Endothelial cell of umbilical vein (primary cell): ENCODE data around the gene PRICKLE4. TPM values are rescaled to one million over a fixed set of nuclear protein-coding genes. Genes with fewer than 3 reads are reported as not detected.

Experiments used
- BruUV-seq: library from RNA; stranded (reverse); fragments of 400-500 nt; replicated peaks from 2 replicates; lab custom pipeline; 2021; lab: Mats Ljungman, UMichigan
- CTCF ChIA-PET: fragments of 300-600, 350-600 bp; sonication (Branson Sonifier 250); formaldehyde crosslinking; loops from one replicate; lab custom pipeline; 2021; ENCODE audit warnings: antibody characterized with exemption, inconsistent platforms; lab: Charles Lee
- POLR2A ChIA-PET: fragments of 300-600, 350-600 bp; sonication (Branson Sonifier 250); formaldehyde crosslinking; loops from one replicate; lab custom pipeline; 2021; ENCODE audit warnings: antibody characterized with exemption, inconsistent platforms; lab: Charles Lee
- DNase-seq: peaks from one replicate; pipeline ENCODE4 v3.0.0-alpha.2; 2011; ENCODE audit warnings: low read depth, low spot score
- FAIRE-seq: peaks from 2 replicates; lab custom pipeline; 2011; peaks lifted over from hg19 to GRCh38; lab: Jason Lieb, UNC
- H2AFZ ChIP-seq: 2 replicates; pipeline ENCODE4 v1.6.0; 2012; ENCODE audit warnings: low read depth, low read length, control low read depth, inconsistent platforms
- H3K27ac ChIP-seq: 2 replicates; pipeline ENCODE4 v1.5.1; 2011; ENCODE audit warnings: low read depth, mild to moderate bottlenecking, control low read depth, low read length, moderate library complexity; ENCODE audit not compliant: insufficient read depth
- H3K27me3 ChIP-seq, 2 experiments: 2 replicates each; pipeline versions ENCODE4 v1.6.0 to v1.6.1; 2011; ENCODE audit warnings: low read length in 2 of 2, mixed read lengths in 1 of 2; ENCODE audit not compliant: control insufficient read depth in 2 of 2, insufficient read depth in 2 of 2
- H3K36me3 ChIP-seq, 2 experiments: 2 replicates in 1 of 2; 3 replicates in 1 of 2; pipeline ENCODE4 v1.5.1; 2011; ENCODE audit warnings: low read length in 2 of 2, mild to moderate bottlenecking in 1 of 2, moderate library complexity in 1 of 2; ENCODE audit not compliant: control insufficient read depth in 2 of 2, insufficient read depth in 2 of 2; ENCODE audit errors: extremely low read depth in 1 of 2
- H3K4me1 ChIP-seq: 3 replicates; pipeline ENCODE4 v1.5.1; 2011; ENCODE audit warnings: mild to moderate bottlenecking, low read length; ENCODE audit not compliant: control insufficient read depth, insufficient read depth; ENCODE audit errors: extremely low read depth
- H3K4me2 ChIP-seq: 2 replicates; pipeline ENCODE4 v1.6.1; 2011; ENCODE audit warnings: low read length, control low read depth, mixed read lengths; ENCODE audit not compliant: insufficient read depth
- H3K4me3 ChIP-seq, 3 experiments: fragments of 200-600 bp in 1 of 3; sonication (generic), shearing (Covaris generic) in 1 of 3; replicated peaks in 1 of 3; 2 replicates each; pipeline ENCODE4 v1.5.1; 2011 to 2016; ENCODE audit warnings: control low read depth in 3 of 3, low read length in 3 of 3, mild to moderate bottlenecking in 2 of 3, inconsistent platforms in 1 of 3, low read depth in 1 of 3, moderate library complexity in 1 of 3; ENCODE audit not compliant: insufficient read depth in 1 of 3
- H3K79me2 ChIP-seq: 2 replicates; pipeline ENCODE4 v1.6.0; 2012; ENCODE audit warnings: low read length, inconsistent platforms; ENCODE audit not compliant: control insufficient read depth, insufficient read depth
- H3K9ac ChIP-seq: replicated peaks from 2 replicates; pipeline ENCODE3; 2011; ENCODE audit warnings: low read length, control low read depth; ENCODE audit not compliant: insufficient read depth; ENCODE audit errors: extremely low read depth
- H3K9me1 ChIP-seq: replicated peaks from 3 replicates; pipeline ENCODE4 v1.6.0; 2011; ENCODE audit warnings: mild to moderate bottlenecking, low read length; ENCODE audit not compliant: control insufficient read depth, insufficient read depth; ENCODE audit errors: extremely low read depth
- H3K9me3 ChIP-seq: replicated peaks from 2 replicates; pipeline ENCODE4 v1.5.1; 2012; ENCODE audit warnings: low read length, inconsistent platforms; ENCODE audit not compliant: control insufficient read depth, insufficient read depth
- H4K20me1 ChIP-seq: replicated peaks from 2 replicates; pipeline ENCODE3; 2011; ENCODE audit warnings: mild to moderate bottlenecking, low read length; ENCODE audit not compliant: control insufficient read depth, insufficient read depth; ENCODE audit errors: extremely low read depth
- EZH2 ChIP-seq: IDR thresholded peaks from 2 replicates; pipeline ENCODE4 v1.6.1; 2012; ENCODE audit warnings: borderline replicate concordance, low read depth, mild to moderate bottlenecking, moderate library complexity, low read length, inconsistent platforms; ENCODE audit not compliant: severe bottlenecking
- FOS ChIP-seq: IDR thresholded peaks from 2 replicates; pipeline ENCODE4 v1.6.1; 2011; ENCODE audit warnings: mild to moderate bottlenecking, low read length, moderate library complexity, borderline replicate concordance; ENCODE audit not compliant: insufficient read depth
- GATA2 ChIP-seq: IDR thresholded peaks from 2 replicates; pipeline ENCODE4 v1.7.0; 2011; ENCODE audit warnings: low read depth, mild to moderate bottlenecking, moderate library complexity, mixed read lengths, low read length; ENCODE audit not compliant: insufficient read length, insufficient read depth
- JUN ChIP-seq: IDR thresholded peaks from 2 replicates; pipeline ENCODE4 v1.6.1; 2011; ENCODE audit warnings: borderline replicate concordance, low read depth; ENCODE audit not compliant: insufficient read length, insufficient read depth
- MYC ChIP-seq: IDR thresholded peaks from one replicate; pipeline ENCODE4 v1.6.1; 2011; ENCODE audit warnings: mild to moderate bottlenecking, low read depth, low read length
- POLR2A ChIP-seq: IDR thresholded peaks from 2 replicates; pipeline ENCODE4 v1.6.1; 2012; ENCODE audit warnings: low read depth, mild to moderate bottlenecking, control low read depth, low read length
- POLR2AphosphoS5 ChIP-seq: IDR thresholded peaks from 2 replicates; pipeline ENCODE4 v1.6.1; 2012; ENCODE audit warnings: low read depth, mild to moderate bottlenecking, control low read depth, low read length, moderate library complexity; ENCODE audit not compliant: insufficient read depth
- dilution Hi-C: fragments of 300-500 bp; cut with MboI; formaldehyde crosslinking; loops from one replicate; pipeline ENCODE4 v1.15.0; 2019; ENCODE audit warnings: low sequenced_read_pairs; ENCODE audit not compliant: extremely low pct_ligation_motif_present
- intact Hi-C: fragments of 100-400 bp; cut with micrococcal nuclease; formaldehyde crosslinking; loops from one replicate; pipeline ENCODE4 v1.10.0; 2022
- polyA plus RNA-seq, 4 experiments: library from polyadenylated mRNA; depleted of rRNA in 3 of 4; stranded (reverse) in 3 of 4; unstranded in 1 of 4; fragments of >200 nt; gene quantifications; 2 replicates each; pipeline versions ENCODE4 v1.2.1 to v1.2.3, GENCODE V29; 2011 to 2012; ENCODE audit warnings: missing spikeins in 1 of 4
- total RNA-seq: library from RNA; stranded (reverse); gene quantifications from 2 replicates; pipeline ENCODE4 v1.2.3, GENCODE V29; 2021
- TF ChIP-seq, protein P1 (sequence below): IDR thresholded peaks from 2 replicates; pipeline ENCODE4 v1.6.1; 2011; ENCODE audit not compliant: insufficient read depth, insufficient read length

The PRICKLE4 gene
- total and polyA plus RNA-seq, 2 donors (not counting 3 experiments of a cell fraction or from before 2014, with no cell fraction given) = 1.0 to 3.3 TPM

DNA sequence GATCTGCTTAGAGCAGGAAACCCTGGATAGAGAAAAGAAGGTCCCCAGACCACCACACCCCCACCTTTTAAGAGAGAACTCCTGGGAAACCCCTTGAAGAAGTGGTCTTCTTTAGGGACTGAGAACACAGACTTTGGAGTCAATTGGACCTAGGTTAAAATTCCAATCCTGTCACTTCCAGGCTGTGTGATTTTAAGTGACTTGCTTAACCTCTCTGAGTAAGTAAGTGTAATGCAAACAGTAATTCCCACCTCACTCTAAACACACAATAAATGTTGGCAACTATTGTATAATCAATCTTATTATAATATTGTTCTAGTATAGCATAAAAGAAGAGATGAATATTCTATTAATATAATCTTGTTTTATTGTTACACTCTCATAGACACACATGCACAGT is 48.4 kb upstream of the PRICKLE4 start:
- no peaks in the 10 kb centered on the region for H3K36me3 ChIP-seq
- no peak for TF ChIP-seq JUN
- TF ChIP-seq MYC = no peak
- no peak for TF ChIP-seq FOS
- TF ChIP-seq, protein P1, sequence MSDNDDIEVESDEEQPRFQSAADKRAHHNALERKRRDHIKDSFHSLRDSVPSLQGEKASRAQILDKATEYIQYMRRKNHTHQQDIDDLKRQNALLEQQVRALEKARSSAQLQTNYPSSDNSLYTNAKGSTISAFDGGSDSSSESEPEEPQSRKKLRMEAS = no peak
- TF ChIP-seq EZH2 = no peak
- no peak for TF ChIP-seq POLR2A
- TF ChIP-seq POLR2AphosphoS5 = no peak
- no peak for TF ChIP-seq GATA2
- no peaks in the 10 kb centered on the region for H3K79me2 ChIP-seq
- DNase-seq (no peak), FAIRE-seq (no peak)
- H3K27ac ChIP-seq = no peak overlapping the region
- no peak overlapping the region for H3K9ac ChIP-seq
- POLR2A ChIA-PET = no interaction called here
- H3K4me2 ChIP-seq = no peak overlapping the region
- CTCF ChIA-PET = no interaction called here
- H2AFZ ChIP-seq = no peak overlapping the region
- H3K4me3 ChIP-seq = no peak overlapping the region
- H3K27me3 ChIP-seq = no peaks in the 10 kb centered on the region
- dilution Hi-C loops = no loop called here
- H3K9me3 ChIP-seq = no peaks in the 10 kb centered on the region
- peaks cover 20% of the 10 kb centered on the region for H3K4me1 ChIP-seq
- no peaks in the 10 kb centered on the region for H3K9me1 ChIP-seq
- intact Hi-C loops = no loop called here
- no TSS peak for BruUV-seq
- no peaks in the 10 kb centered on the region for H4K20me1 ChIP-seq
